Smooth muscle cell of the pulmonary artery (primary cell): Measurements from ENCODE around the gene CPNE7. TPM values are rescaled to one million over a fixed set of nuclear protein-coding genes. Genes with fewer than 3 reads are reported as not detected.

Source experiments
- total RNA-seq: library from RNA; depleted of rRNA; stranded (reverse); fragments of >200 nt; gene quantifications from 2 replicates; pipeline ENCODE4 v1.2.3, GENCODE V29; 2014

Gene CPNE7
- 1.3 and 16.1 TPM in 2 replicates for total RNA-seq

GRCh38 chr16:89575247-89576152, at the start of gene CPNE7:
Gene CPNE7 (plus strand): TSS chr16:89575758. CDS start chr16:89575898, 140 bp downstream.

DNA sequence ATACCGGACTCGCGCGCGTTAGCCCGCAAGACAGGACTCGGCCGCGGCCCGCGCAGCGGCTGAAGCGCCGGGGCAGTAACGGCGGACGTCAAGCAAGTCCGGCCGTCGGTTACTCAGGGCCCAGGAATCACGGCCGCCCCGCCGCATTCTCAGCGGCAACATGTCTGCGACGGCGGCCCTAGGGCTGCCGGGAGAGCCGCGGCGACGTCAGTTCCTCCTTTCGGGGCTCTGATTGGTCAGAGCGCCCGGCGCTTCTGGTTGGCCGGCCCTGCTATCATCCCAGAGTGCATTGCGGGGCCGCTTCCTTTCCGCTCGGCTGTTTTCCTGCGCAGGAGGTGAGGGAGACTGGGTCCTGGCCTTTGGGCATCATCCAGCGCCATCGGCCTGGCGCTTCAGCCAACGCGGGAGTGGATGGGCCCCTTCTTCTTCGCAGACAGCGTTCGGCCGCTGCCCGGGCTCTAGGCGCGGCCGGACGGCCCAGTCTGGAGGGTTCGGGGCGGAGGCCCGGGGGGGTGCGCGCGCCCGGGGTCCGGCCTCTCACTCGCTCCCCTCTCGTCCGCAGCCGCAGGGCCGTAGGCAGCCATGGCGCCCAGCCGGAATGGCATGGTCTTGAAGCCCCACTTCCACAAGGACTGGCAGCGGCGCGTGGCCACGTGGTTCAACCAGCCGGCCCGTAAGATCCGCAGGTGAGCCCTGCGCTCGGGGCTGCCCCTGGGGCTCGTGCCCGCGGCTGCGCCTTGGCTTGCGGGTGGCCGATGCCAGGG, 15.0 kb upstream of the CPNE7 start, which contains the start of gene RPL13:
TSS of gene RPL13 (plus strand) at position 305 of the 764 bp plus-strand sequence. CDS start at position 583, 278 bp downstream.

GRCh38 chr16:89613231-89613953, 37.8 kb downstream of the CPNE7 start, which contains the start of gene DPEP1:
Gene DPEP1 (plus strand): TSS chr16:89613642. CDS start chr16:89630411, 16,769 bp downstream.

Other genes with a start within 250 kb of the CPNE7 start
- gene ANKRD11, start 85.2 kb upstream of the CPNE7 start, total RNA-seq, result 61.8 and 93.9 TPM in 2 replicates
- 105 and 142 TPM in 2 replicates for gene SPG7, start 67.4 kb upstream of the CPNE7 start, total RNA-seq
- gene RPL13, start 15.1 kb upstream of the CPNE7 start, total RNA-seq, result 2,185 and 2,282 TPM in 2 replicates
- not detected in 2 replicates for gene DPEP1, start 37.9 kb downstream of the CPNE7 start, total RNA-seq
- 60.9 and 61.9 TPM in 2 replicates for gene CHMP1A, start 82.0 kb downstream of the CPNE7 start, total RNA-seq
- 2.2 and 3.2 TPM in 2 replicates for gene SPATA33, start 82.1 kb downstream of the CPNE7 start, total RNA-seq
- 32.4 and 42.5 TPM in 2 replicates for gene CDK10, start 110.9 kb downstream of the CPNE7 start, total RNA-seq
- gene SPATA2L, start 125.9 kb downstream of the CPNE7 start, total RNA-seq, result 8.8 and 15.6 TPM in 2 replicates
- gene VPS9D1, start 145.1 kb downstream of the CPNE7 start, total RNA-seq, result 9.8 and 13.8 TPM in 2 replicates
- gene ZNF276, start 145.8 kb downstream of the CPNE7 start, total RNA-seq, result 9.4 and 19.6 TPM in 2 replicates
- gene FANCA, start 240.9 kb downstream of the CPNE7 start, total RNA-seq, result 4.2 and 5.4 TPM in 2 replicates